Nephron (organoid): ENCODE data around the gene CYP26A1.

Experiments
- H3K27ac Mint-ChIP-seq, 3 experiments: 2 replicates each; pipeline ENCODE4 v1.8.0; 2020; ENCODE audit warnings: mixed read lengths in 3 of 3, mild to moderate bottlenecking in 2 of 3, moderate library complexity in 1 of 3
- H3K27me3 Mint-ChIP-seq: 2 replicates; pipeline ENCODE4 v1.8.0; 2021; ENCODE audit warnings: low read depth, mild to moderate bottlenecking, moderate library complexity, mixed read lengths
- H3K36me3 Mint-ChIP-seq: 2 replicates; pipeline ENCODE4 v1.8.0; 2020; ENCODE audit warnings: low read depth, mixed read lengths
- H3K4me1 Mint-ChIP-seq: 2 replicates; pipeline ENCODE4 v1.8.0; 2020; ENCODE audit warnings: mixed read lengths
- H3K4me3 Mint-ChIP-seq, 3 experiments: 2 replicates each; pipeline ENCODE4 v1.8.0; 2020; ENCODE audit warnings: mild to moderate bottlenecking in 3 of 3, mixed read lengths in 3 of 3, moderate library complexity in 2 of 3
- H3K9me3 Mint-ChIP-seq: 2 replicates; pipeline ENCODE4 v1.8.0; 2020; ENCODE audit warnings: mixed read lengths
- CTCF ChIP-seq, 3 experiments: fragments of 200-600 bp; sonication (generic); IDR thresholded peaks; one replicate each; pipeline ENCODE4 v1.5.0; 2021; ENCODE audit warnings: antibody characterized with exemption in 3 of 3; ENCODE audit not compliant: unreplicated experiment in 3 of 3

Gene CYP26A1

GRCh38 chr10:93058139-93058538 lies 15.6 kb upstream of the CYP26A1 start:
- Mint-ChIP-seq H3K27me3 (peaks cover 45% of the 10 kb centered on the region), H3K36me3 (peaks cover 22% of the 10 kb centered on the region), H3K4me3 (no peak overlapping the region), H3K9me3 (no peaks in the 10 kb centered on the region), H3K4me1 (no peaks in the 10 kb centered on the region), H3K27ac (no peak overlapping the region)
- TF ChIP-seq CTCF (IDR thresholded peaks at IDR 0.05; ENCODE audit: unreplicated experiment in 3 of 3): no peak

GRCh38 chr10:93059975-93060886 lies 13.5 kb upstream of the CYP26A1 start, which contains the start of gene CYP26C1:
TSS of gene CYP26C1 (plus strand) at chr10:93060798. CDS start at chr10:93061264, 466 bp downstream.
- Mint-ChIP-seq H3K4me3 (peak within 1 kb of the TSS; percentile 26 to 41 (median 31)), H3K27ac (no peak within 1 kb of the TSS), H3K9me3 (no peaks in the 10 kb centered on the region), H3K27me3 (peaks cover 66% of the 10 kb centered on the region), H3K36me3 (peaks cover 26% of the 10 kb centered on the region), H3K4me1 (no peaks in the 10 kb centered on the region)
- TF ChIP-seq CTCF (IDR thresholded peaks at IDR 0.05; ENCODE audit: unreplicated experiment in 3 of 3): no peak

GRCh38 chr10:93060887-93061593 lies 12.7 kb upstream of the CYP26A1 start:
- H3K4me1 Mint-ChIP-seq: peaks cover 4% of the 10 kb centered on the region
- no peaks in the 10 kb centered on the region for H3K9me3 Mint-ChIP-seq
- no peak for TF ChIP-seq CTCF (IDR thresholded peaks at IDR 0.05; ENCODE audit: unreplicated experiment in 3 of 3)
- H3K27me3 Mint-ChIP-seq: peaks cover 73% of the 10 kb centered on the region
- peaks cover 26% of the 10 kb centered on the region for H3K36me3 Mint-ChIP-seq
- peak overlapping the region in 2 of 3 experiments; percentile 25 to 36 for H3K4me3 Mint-ChIP-seq
- H3K27ac Mint-ChIP-seq: no peak overlapping the region

- H3K27ac Mint-ChIP-seq: no peak overlapping the region
- H3K9me3 Mint-ChIP-seq: no peaks in the 10 kb centered on the region
- peaks cover 81% of the 10 kb centered on the region for H3K27me3 Mint-ChIP-seq
- peaks cover 4% of the 10 kb centered on the region for H3K4me1 Mint-ChIP-seq
- peaks cover 26% of the 10 kb centered on the region for H3K36me3 Mint-ChIP-seq
- H3K4me3 Mint-ChIP-seq: peak overlapping the region; percentile 31 to 65 (median 42)
- no peak for TF ChIP-seq CTCF (IDR thresholded peaks at IDR 0.05; ENCODE audit: unreplicated experiment in 3 of 3)
These were observed 11.8 kb upstream of the CYP26A1 start for GRCh38 chr10:93061594-93062513.

GRCh38 chr10:93062514-93063143 lies 11.1 kb upstream of the CYP26A1 start:
- H3K4me3 Mint-ChIP-seq: peak overlapping the region; percentile 31 to 65 (median 42)
- peak; percentile 36 to 42 (median 38) for TF ChIP-seq CTCF (IDR thresholded peaks at IDR 0.05; ENCODE audit: unreplicated experiment in 3 of 3)
- peaks cover 88% of the 10 kb centered on the region for H3K27me3 Mint-ChIP-seq
- H3K27ac Mint-ChIP-seq: no peak overlapping the region
- H3K9me3 Mint-ChIP-seq: no peaks in the 10 kb centered on the region
- H3K36me3 Mint-ChIP-seq: peaks cover 26% of the 10 kb centered on the region
- peaks cover 4% of the 10 kb centered on the region for H3K4me1 Mint-ChIP-seq
